Measurements from ENCODE around the gene BRINP3. TPM values are rescaled to one million over a fixed set of nuclear protein-coding genes. Genes with fewer than 3 reads are reported as not detected.

Gene BRINP3
- total and polyA plus RNA-seq, 2 of the 13 experiments (the other 11 are each of a cell fraction or from before 2014, with no cell fraction given): not detected

DNA sequence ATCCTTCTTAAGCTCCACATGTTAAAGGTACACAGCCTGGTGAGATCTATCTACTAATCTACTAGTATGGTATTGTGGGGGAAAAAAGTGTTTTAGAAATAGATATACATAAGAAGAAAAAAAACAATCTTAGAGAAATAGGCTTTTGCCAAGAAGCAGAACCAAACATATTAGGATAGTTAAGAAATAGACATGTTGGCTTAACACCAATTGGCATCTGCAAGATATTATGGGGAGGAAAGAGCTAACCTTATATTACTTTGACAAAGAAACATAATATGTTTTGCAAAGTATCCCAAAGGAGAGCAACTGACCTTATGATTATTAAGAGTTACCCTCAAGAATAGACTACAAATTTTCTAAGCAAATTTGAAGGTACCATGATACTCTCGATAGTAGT, 202.9 kb downstream of the BRINP3 start (continued):
- TF ChIP-seq, protein P1, sequence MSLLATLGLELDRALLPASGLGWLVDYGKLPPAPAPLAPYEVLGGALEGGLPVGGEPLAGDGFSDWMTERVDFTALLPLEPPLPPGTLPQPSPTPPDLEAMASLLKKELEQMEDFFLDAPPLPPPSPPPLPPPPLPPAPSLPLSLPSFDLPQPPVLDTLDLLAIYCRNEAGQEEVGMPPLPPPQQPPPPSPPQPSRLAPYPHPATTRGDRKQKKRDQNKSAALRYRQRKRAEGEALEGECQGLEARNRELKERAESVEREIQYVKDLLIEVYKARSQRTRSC (CRISPR knock-in tag; IDR thresholded peaks at IDR 0.05; ENCODE audit: low read depth): no peak
- TF ChIP-seq MAFF (IDR thresholded peaks at IDR 0.05; ENCODE audit: low read depth, low read length): no peak
- TF ChIP-seq ZEB1 (IDR thresholded peaks at IDR 0.05; ENCODE audit: insufficient replicate concordance, low read depth): no peak
- no peak for TF ChIP-seq ZNF572 (CRISPR knock-in tag; IDR thresholded peaks at IDR 0.05)
- TF ChIP-seq SP140L (CRISPR knock-in tag; IDR thresholded peaks at IDR 0.05; ENCODE audit: borderline replicate concordance): no peak
- no peak for TF ChIP-seq ZNF570 (CRISPR knock-in tag; IDR thresholded peaks at IDR 0.05; ENCODE audit: borderline replicate concordance)
- TF ChIP-seq PAXIP1 (CRISPR knock-in tag; conservative IDR thresholded peaks at IDR 0.05): no peak
- TF ChIP-seq SMARCE1 (IDR thresholded peaks at IDR 0.05; ENCODE audit: borderline replicate concordance): no peak
- TF ChIP-seq ZNF747 (CRISPR knock-in tag; IDR thresholded peaks at IDR 0.05; ENCODE audit: borderline replicate concordance): no peak
- no peak for TF ChIP-seq ZNF614 (CRISPR knock-in tag; IDR thresholded peaks at IDR 0.05; ENCODE audit: borderline replicate concordance)

DNA sequence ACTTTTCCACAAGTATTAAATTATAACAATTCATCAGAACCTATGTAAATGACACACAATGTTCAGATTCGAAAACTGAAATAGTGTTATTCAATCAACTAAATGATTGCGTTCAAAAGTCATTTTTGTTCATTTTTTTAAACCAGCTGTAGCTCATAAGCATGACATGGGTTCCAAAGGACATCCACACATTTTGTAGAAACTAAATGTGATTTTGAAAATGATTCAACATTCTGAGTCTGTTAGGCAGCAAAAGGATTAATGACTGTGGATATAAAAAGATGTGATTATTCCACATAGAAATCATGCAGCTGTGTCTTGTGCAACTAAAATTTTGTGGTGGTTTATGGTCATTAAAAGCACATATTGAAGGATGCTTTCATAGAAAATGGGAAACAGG, 204.5 kb downstream of the BRINP3 start:
- Histone ChIP-seq H4K20me1 (ENCODE audit: insufficient read depth, low read length) (no peaks in the 10 kb centered on the region), H3K4me2 (ENCODE audit: low read depth, low read length) (no peak overlapping the region), H3K27me3 (ENCODE audit: control insufficient read depth in 1 of 2, insufficient read depth in 2 of 2, low read length in 2 of 2) (no peaks in the 10 kb centered on the region), H3K4me1 (ENCODE audit: insufficient read depth, low read length) (no peaks in the 10 kb centered on the region), H3K36me3 (replicated peaks in 1 of 2; ENCODE audit: control insufficient read depth in 1 of 2, insufficient read depth in 2 of 2, low read length in 2 of 2) (no peaks in the 10 kb centered on the region), H3K9ac (ENCODE audit: insufficient read depth, low read depth, low read length) (no peak overlapping the region), H3K79me2 (ENCODE audit: insufficient read depth, low read length) (no peaks in the 10 kb centered on the region), H3K9me3 (ENCODE audit: low read length) (no peaks in the 10 kb centered on the region), H2AFZ (ENCODE audit: low read length) (no peak overlapping the region), H3K4me3 (replicated peaks in 1 of 3; ENCODE audit: insufficient read depth in 1 of 3, low read depth in 2 of 3, low read length in 3 of 3) (no peak overlapping the region), H3K27ac (ENCODE audit: extremely low read length, insufficient read depth, low read length) (no peak overlapping the region)
- intact Hi-C loops (cut with micrococcal nuclease; ENCODE audit: unreplicated experiment): no loop called here
- ATAC-seq (no peak), FAIRE-seq (no peak), DNase-seq (ENCODE audit: low spot score) (no peak)
- CTCF ChIA-PET (ENCODE audit: low intra/inter-chr PET ratio, low total read pairs): no interaction called here
- no TSS peak for BruUV-seq (replicated peaks)
- in situ Hi-C loops (cut with HindIII; ENCODE audit: extremely low pct_ligation_motif_present, low pct_unique_long_range_greater_than_20kb): no loop called here
- POLR2A ChIA-PET: no interaction called here
- 0% methylated on average over 2 of the region's 2 CpGs for WGBS (ENCODE audit: low lambda C conversion rate)
- TF ChIP-seq FOSL2 (CRISPR knock-in tag; IDR thresholded peaks at IDR 0.05) (no peak), IKZF4 (CRISPR knock-in tag; IDR thresholded peaks at IDR 0.05; ENCODE audit: borderline replicate concordance, low read depth, not compliant biosample characterization) (no peak), ZFP82 (CRISPR knock-in tag; IDR thresholded peaks at IDR 0.05; ENCODE audit: borderline replicate concordance) (no peak), ARID5B (CRISPR knock-in tag; IDR thresholded peaks at IDR 0.05) (no peak)
- TF ChIP-seq, protein P2, sequence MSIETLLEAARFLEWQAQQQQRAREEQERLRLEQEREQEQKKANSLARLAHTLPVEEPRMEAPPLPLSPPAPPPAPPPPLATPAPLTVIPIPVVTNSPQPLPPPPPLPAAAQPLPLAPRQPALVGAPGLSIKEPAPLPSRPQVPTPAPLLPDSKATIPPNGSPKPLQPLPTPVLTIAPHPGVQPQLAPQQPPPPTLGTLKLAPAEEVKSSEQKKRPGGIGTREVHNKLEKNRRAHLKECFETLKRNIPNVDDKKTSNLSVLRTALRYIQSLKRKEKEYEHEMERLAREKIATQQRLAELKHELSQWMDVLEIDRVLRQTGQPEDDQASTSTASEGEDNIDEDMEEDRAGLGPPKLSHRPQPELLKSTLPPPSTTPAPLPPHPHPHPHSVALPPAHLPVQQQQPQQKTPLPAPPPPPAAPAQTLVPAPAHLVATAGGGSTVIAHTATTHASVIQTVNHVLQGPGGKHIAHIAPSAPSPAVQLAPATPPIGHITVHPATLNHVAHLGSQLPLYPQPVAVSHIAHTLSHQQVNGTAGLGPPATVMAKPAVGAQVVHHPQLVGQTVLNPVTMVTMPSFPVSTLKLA (IDR thresholded peaks at IDR 0.05): no peak
